Stimulated activated memory B cell treated with anti-CD40 and anti-IgM and Interleukin-4, amounts not matched to agents 10 μg/mL and 1 μg/mL and 100 μg/mL, for 72 hours (primary cell): ENCODE results near the gene CLCN7.

ENCODE experiments used
- ATAC-seq: fragments of 150-1000 bp; cut with Tn5 transposase; 2 replicates; pipeline ENCODE4 v1.10.0; 2021
- H3K27ac Mint-ChIP-seq: one replicate; pipeline ENCODE4 v1.8.0; 2022; ENCODE audit warnings: mild to moderate bottlenecking, mixed read lengths
- H3K27me3 Mint-ChIP-seq: one replicate; pipeline ENCODE4 v1.8.0; 2022; ENCODE audit warnings: mixed read lengths
- H3K36me3 Mint-ChIP-seq: one replicate; pipeline ENCODE4 v1.8.0; 2022; ENCODE audit warnings: mixed read lengths
- H3K4me1 Mint-ChIP-seq: one replicate; pipeline ENCODE4 v1.8.0; 2022; ENCODE audit warnings: mixed read lengths
- H3K4me3 Mint-ChIP-seq: one replicate; pipeline ENCODE4 v1.8.0; 2022; ENCODE audit warnings: mild to moderate bottlenecking, moderate library complexity, mixed read lengths
- H3K9me3 Mint-ChIP-seq: one replicate; pipeline ENCODE4 v1.8.0; 2022; ENCODE audit warnings: mixed read lengths

The CLCN7 gene

GRCh38 chr16:1429631-1430030 is 45.2 kb downstream of the CLCN7 start:
- H3K4me3 Mint-ChIP-seq = no peak overlapping the region
- H3K9me3 Mint-ChIP-seq = no peaks in the 10 kb centered on the region
- H3K27ac Mint-ChIP-seq = peak overlapping the region; percentile 18
- no peak for ATAC-seq
- peaks cover 11% of the 10 kb centered on the region for H3K27me3 Mint-ChIP-seq
- H3K36me3 Mint-ChIP-seq = no peaks in the 10 kb centered on the region
- H3K4me1 Mint-ChIP-seq = peaks cover 15% of the 10 kb centered on the region

- no peak for ATAC-seq
- Mint-ChIP-seq H3K9me3 (no peaks in the 10 kb centered on the region), H3K4me3 (peak overlapping the region; percentile 23), H3K4me1 (peaks cover 15% of the 10 kb centered on the region), H3K36me3 (no peaks in the 10 kb centered on the region), H3K27me3 (peaks cover 11% of the 10 kb centered on the region), H3K27ac (peak overlapping the region; percentile 18)
These were observed 45.8 kb downstream of the CLCN7 start for GRCh38 chr16:1429012-1429411.

GRCh38 chr16:1428511-1428910 is 46.3 kb downstream of the CLCN7 start:
- H3K4me1 Mint-ChIP-seq = peaks cover 15% of the 10 kb centered on the region
- H3K36me3 Mint-ChIP-seq = no peaks in the 10 kb centered on the region
- peak overlapping the region; percentile 18 for H3K27ac Mint-ChIP-seq
- no peak overlapping the region for H3K4me3 Mint-ChIP-seq
- no peaks in the 10 kb centered on the region for H3K9me3 Mint-ChIP-seq
- peak; percentile 74 for ATAC-seq
- H3K27me3 Mint-ChIP-seq = peaks cover 11% of the 10 kb centered on the region

DNA sequence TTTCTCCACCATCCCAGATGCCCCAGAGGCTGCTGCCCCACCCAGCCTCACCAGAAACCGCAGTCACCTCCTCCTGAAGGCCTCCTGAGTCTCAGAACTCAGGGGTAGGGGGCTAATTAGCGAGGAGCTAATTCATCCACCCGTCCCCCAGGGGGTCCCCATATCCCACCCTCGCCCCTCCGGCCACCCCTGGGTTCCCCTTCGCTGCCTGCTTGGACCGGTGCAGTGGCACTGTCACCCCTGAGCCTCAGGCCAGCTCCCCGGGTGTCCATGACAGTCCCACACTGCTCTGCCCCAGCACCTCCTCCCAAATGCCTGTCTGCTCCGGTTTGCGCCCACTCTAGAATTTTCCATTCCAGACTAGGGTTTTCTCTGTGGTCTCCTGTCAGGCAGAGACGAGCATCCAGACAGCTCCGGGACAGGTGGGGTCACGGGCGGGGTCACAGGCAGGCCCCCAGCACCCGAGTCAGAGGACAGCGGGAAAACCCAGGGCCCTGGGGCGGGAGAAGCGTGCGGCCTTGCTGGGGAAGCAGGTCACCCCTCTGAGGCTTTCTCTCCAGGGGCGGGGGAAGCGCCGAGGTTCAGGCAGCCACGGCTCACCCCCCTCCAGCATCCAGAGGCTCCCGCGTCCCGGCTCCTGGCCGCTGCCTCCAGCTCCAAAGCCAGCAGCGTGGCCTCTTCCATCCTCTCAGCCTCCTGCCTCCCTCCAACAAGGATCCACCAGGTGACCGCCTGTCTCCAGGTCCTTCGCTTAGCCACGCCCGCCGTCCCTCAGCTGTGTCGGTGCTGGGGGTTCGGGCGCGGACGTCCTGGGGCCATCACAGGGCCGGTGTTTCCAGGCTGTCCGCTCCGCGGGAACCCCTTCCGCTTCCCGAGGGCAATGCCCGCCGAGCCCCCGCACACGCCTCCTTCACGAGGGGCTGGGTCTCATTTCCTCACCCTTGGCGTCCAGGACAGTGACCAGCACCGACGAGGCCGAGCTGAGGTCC is 47.1 kb downstream of the CLCN7 start:
- Mint-ChIP-seq H3K27ac (peak overlapping the region; percentile 18), H3K9me3 (no peaks in the 10 kb centered on the region), H3K36me3 (no peaks in the 10 kb centered on the region), H3K4me1 (peaks cover 15% of the 10 kb centered on the region), H3K27me3 (peaks cover 11% of the 10 kb centered on the region), H3K4me3 (no peak overlapping the region)
- no peak for ATAC-seq

GRCh38 chr16:1426734-1427471 is 47.9 kb downstream of the CLCN7 start:
- Mint-ChIP-seq H3K27me3 (peaks cover 11% of the 10 kb centered on the region), H3K36me3 (no peaks in the 10 kb centered on the region), H3K27ac (peak overlapping the region; percentile 72), H3K4me3 (no peak overlapping the region), H3K4me1 (peaks cover 15% of the 10 kb centered on the region), H3K9me3 (no peaks in the 10 kb centered on the region)
- ATAC-seq = no peak

GRCh38 chr16:1425616-1426370 is 49.0 kb downstream of the CLCN7 start:
- no peak overlapping the region for H3K27ac Mint-ChIP-seq
- H3K4me3 Mint-ChIP-seq = no peak overlapping the region
- H3K4me1 Mint-ChIP-seq = peaks cover 13% of the 10 kb centered on the region
- H3K36me3 Mint-ChIP-seq = no peaks in the 10 kb centered on the region
- no peaks in the 10 kb centered on the region for H3K9me3 Mint-ChIP-seq
- no peak for ATAC-seq
- H3K27me3 Mint-ChIP-seq = peaks cover 11% of the 10 kb centered on the region

DNA sequence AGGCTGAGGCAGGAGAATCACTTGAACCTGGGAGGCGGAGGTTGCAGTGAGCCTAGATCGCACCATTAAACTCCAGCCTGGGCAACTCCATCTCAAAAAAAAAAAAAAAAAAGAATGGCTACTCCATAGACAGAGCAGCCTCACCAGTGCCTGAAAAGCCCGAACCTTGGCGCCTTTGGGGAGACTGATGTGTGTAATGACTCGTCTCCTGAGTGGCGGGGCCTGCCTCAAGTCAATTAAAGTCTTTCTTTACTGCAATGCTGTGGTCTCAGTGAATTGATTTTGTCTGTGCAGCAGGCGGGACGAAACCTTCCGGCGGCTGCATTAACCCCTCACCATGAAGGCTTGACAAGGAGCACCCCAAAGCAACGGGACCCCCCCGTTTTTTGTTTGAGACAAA is 50.8 kb downstream of the CLCN7 start:
- H3K27ac Mint-ChIP-seq = peak overlapping the region; percentile 100
- no peaks in the 10 kb centered on the region for H3K9me3 Mint-ChIP-seq
- peaks cover 14% of the 10 kb centered on the region for H3K4me1 Mint-ChIP-seq
- no peak for ATAC-seq
- H3K4me3 Mint-ChIP-seq = no peak overlapping the region
- no peaks in the 10 kb centered on the region for H3K36me3 Mint-ChIP-seq
- H3K27me3 Mint-ChIP-seq = no peaks in the 10 kb centered on the region

DNA sequence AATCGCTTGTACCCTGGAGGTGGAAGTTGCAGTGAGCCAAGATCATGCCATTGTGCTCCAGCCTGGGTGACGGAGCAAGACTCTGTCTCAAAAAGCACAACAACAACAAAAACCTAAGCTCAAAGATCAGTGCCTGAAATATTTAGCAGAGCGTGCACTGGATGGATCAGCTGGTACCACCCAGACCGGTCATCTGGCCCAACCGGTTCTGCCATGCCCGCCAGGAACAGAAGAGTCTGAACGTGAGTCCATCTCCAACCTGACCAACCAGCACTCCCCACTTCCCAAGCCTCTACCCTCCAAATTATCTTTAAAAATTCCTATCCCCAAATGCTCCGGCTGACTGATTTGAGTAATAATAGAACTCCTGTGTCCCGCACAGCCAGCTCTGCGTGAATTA is 52.8 kb downstream of the CLCN7 start:
- H3K27ac Mint-ChIP-seq = peak overlapping the region; percentile 100
- H3K4me3 Mint-ChIP-seq = no peak overlapping the region
- no peak for ATAC-seq
- H3K27me3 Mint-ChIP-seq = no peaks in the 10 kb centered on the region
- no peaks in the 10 kb centered on the region for H3K9me3 Mint-ChIP-seq
- no peaks in the 10 kb centered on the region for H3K36me3 Mint-ChIP-seq
- peaks cover 28% of the 10 kb centered on the region for H3K4me1 Mint-ChIP-seq

DNA sequence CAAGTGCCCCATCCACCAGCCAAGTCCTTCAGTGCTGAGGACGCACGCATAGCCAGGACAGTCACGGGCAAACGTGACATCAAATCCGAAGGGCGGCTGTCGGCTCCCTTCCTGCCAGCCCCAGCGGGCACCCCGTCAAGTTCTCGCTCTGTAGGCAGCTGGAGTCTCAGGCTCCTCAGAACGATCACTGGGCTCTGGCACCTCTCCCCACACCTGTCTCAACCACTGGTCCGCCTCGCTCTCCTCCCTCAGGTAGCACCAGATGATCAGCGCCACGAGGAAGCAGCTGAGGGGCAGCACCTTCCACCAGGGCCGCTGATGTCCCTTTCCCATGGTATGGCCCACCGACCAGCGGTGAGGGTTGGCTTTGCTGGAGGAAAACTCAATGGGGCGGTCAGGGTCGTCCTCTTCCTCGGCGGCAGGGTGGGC is 54.7 kb downstream of the CLCN7 start:
- peak overlapping the region; percentile 100 for H3K27ac Mint-ChIP-seq
- no peaks in the 10 kb centered on the region for H3K36me3 Mint-ChIP-seq
- H3K4me1 Mint-ChIP-seq = peaks cover 29% of the 10 kb centered on the region
- H3K4me3 Mint-ChIP-seq = peak overlapping the region; percentile 92
- no peaks in the 10 kb centered on the region for H3K9me3 Mint-ChIP-seq
- ATAC-seq = no peak
- H3K27me3 Mint-ChIP-seq = no peaks in the 10 kb centered on the region

DNA sequence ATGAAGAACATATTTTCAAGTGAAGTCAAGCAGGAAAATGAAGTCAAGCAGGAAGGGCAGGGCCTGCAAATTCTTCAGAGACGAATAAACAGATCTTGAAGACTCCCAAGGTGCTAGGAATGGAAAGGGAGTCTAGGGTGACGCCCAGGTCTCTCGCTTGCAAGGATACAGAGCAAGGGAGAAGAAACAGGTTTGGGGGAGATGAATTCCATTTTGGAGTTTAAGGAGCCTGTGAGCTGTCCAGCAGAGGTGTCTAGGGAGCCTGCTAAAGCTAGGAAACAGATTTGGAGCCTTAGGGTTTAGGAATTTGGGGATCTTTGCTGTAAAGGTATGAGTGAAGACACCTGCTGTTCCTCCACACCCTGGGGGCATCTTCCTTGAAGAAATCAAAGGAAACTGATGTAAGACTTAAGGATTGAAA is 58.3 kb downstream of the CLCN7 start:
- Mint-ChIP-seq H3K4me1 (peaks cover 33% of the 10 kb centered on the region), H3K4me3 (no peak overlapping the region), H3K36me3 (no peaks in the 10 kb centered on the region), H3K9me3 (no peaks in the 10 kb centered on the region), H3K27me3 (no peaks in the 10 kb centered on the region), H3K27ac (peak overlapping the region; percentile 54)
- no peak for ATAC-seq

- Mint-ChIP-seq H3K36me3 (peaks cover 6% of the 10 kb centered on the region), H3K27me3 (no peaks in the 10 kb centered on the region), H3K4me3 (peak within 1 kb of the TSS; percentile 87), H3K9me3 (no peaks in the 10 kb centered on the region), H3K27ac (peak within 1 kb of the TSS; percentile 90), H3K4me1 (peaks cover 26% of the 10 kb centered on the region)
- ATAC-seq = peak; percentile 81
These were observed 60.1 kb downstream of the CLCN7 start, which contains the start of gene UNKL for GRCh38 chr16:1414532-1415260. TSS of gene UNKL (minus strand) at chr16:1414704. CDS start at chr16:1414691, 13 bp downstream.

DNA sequence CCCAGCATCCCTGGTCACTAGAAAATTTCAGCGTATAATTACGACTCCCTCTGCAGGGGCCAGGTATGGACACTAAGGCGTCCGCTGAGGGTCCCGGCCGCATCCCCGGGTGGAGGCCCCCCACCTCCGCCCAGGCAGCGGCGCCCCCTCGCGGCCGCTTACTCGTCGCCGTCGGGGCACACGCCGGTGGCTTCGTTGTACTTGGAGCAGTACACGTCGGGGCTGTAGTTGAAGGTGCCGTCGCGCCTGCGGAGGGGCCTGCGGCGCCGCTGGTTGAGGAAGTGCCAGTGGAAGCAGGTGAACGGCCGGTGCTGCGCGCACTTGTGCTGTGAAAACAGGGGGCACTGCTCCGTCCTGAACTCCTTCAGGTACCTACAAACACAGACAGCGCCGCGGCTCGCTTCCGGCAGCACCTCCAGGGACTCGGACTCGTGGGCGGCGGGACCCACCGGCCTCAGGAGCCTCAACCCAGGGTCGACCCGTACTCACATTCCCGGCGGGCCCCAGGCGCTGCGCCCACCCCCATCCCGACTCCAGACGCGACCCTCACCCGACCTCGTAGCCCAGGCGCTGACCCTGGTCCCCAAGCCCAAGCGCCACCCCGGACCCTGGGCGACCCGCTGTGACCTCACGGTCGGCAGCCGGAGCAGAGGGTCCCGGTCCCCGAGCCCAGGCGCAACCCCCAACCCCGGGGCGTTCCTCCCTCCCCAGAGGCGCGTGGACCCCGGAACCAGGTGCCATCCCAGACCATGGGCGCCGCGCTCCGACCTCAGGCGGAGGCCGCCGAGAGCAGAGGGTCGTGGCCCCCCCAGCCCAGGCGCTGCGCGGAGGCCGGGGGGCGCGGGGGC is 60.9 kb downstream of the CLCN7 start:
- Mint-ChIP-seq H3K4me1 (peaks cover 34% of the 10 kb centered on the region), H3K27ac (peak overlapping the region; percentile 90), H3K9me3 (no peaks in the 10 kb centered on the region), H3K27me3 (no peaks in the 10 kb centered on the region), H3K36me3 (peaks cover 6% of the 10 kb centered on the region), H3K4me3 (peak overlapping the region; percentile 85)
- peak; percentile 75 for ATAC-seq

GRCh38 chr16:1412847-1413246 is 62.0 kb downstream of the CLCN7 start:
- peaks cover 6% of the 10 kb centered on the region for H3K36me3 Mint-ChIP-seq
- H3K27me3 Mint-ChIP-seq = no peaks in the 10 kb centered on the region
- H3K4me1 Mint-ChIP-seq = peaks cover 34% of the 10 kb centered on the region
- H3K27ac Mint-ChIP-seq = peak overlapping the region; percentile 90
- peak overlapping the region; percentile 12 for H3K4me3 Mint-ChIP-seq
- no peaks in the 10 kb centered on the region for H3K9me3 Mint-ChIP-seq
- ATAC-seq = no peak
